HCT116 (cell line): ENCODE data around the gene OR52A5. TPM values are rescaled to one million over a fixed set of nuclear protein-coding genes. Genes with fewer than 3 reads are reported as not detected.

Experiments
- ATAC-seq: fragments of 200-7000 bp; cut with Tn5 transposase; 2 replicates; pipeline ENCODE4 v1.9.1; 2020; ENCODE audit warnings: mild to moderate bottlenecking, moderate library complexity
- BruUV-seq: library from RNA; stranded (reverse); fragments of 400-500 nt; replicated peaks from 2 replicates; lab custom pipeline; 2021; lab: Mats Ljungman, UMichigan
- CTCF ChIA-PET: fragments of 300-600 bp; sonication (Branson Sonifier 250); formaldehyde crosslinking; loops from one replicate; lab custom pipeline; 2021; ENCODE audit warnings: antibody characterized with exemption; lab: Charles Lee
- POLR2A ChIA-PET: fragments of 300-600, 350-600 bp; sonication (Branson Sonifier 250); formaldehyde crosslinking; loops from one replicate; lab custom pipeline; 2021; ENCODE audit warnings: antibody characterized with exemption; lab: Charles Lee
- RAD21 ChIA-PET, 2 experiments: fragments of 300-600 bp; sonication (Branson Sonifier 250); formaldehyde crosslinking; loops; one replicate each; lab custom pipeline; 2023; ENCODE audit warnings: low total read pairs in 2 of 2; ENCODE audit not compliant: uncharacterized antibody in 2 of 2, unreplicated experiment in 2 of 2, low non-redundant PET in 1 of 2; lab: Charles Lee
- DNase-seq: peaks from one replicate; pipeline ENCODE4 v3.0.0-alpha.2; 2010; ENCODE audit warnings: low read depth, low spot score
- H2AFZ ChIP-seq: fragments of 200-600 bp; shearing (Covaris generic), sonication (generic); 2 replicates; pipeline ENCODE4 v1.6.1; 2017; ENCODE audit warnings: low read depth, mixed run types, mixed read lengths, antibody characterized with exemption, low read length; ENCODE audit not compliant: poor library complexity, severe bottlenecking
- H3K27ac ChIP-seq: 2 replicates; pipeline ENCODE4 v1.5.1; 2012; ENCODE audit warnings: low read depth, low read length
- H3K27me3 ChIP-seq: fragments of 200-600 bp; sonication (generic); 2 replicates; pipeline ENCODE4 v1.6.1; 2016; ENCODE audit warnings: mixed run types, low read length, mixed read lengths; ENCODE audit not compliant: insufficient read depth
- H3K36me3 ChIP-seq, 2 experiments: fragments of 200-500 bp in 1 of 2; fragments of 200-600 bp in 1 of 2; sonication (Bioruptor generic) in 1 of 2; sonication (generic) in 1 of 2; 2 replicates each; pipeline versions ENCODE4 v1.5.1 to v1.6.1; 2014 to 2016; ENCODE audit warnings: low read length in 2 of 2, inconsistent platforms in 1 of 2, mixed read lengths in 1 of 2, mixed run types in 1 of 2; ENCODE audit not compliant: insufficient read depth in 2 of 2, control insufficient read depth in 1 of 2
- H3K4me1 ChIP-seq, 2 experiments: fragments of 200-600 bp in 1 of 2; sonication (generic) in 1 of 2; 2 replicates each; pipeline versions ENCODE4 v1.5.1 to v1.6.1; 2012 to 2017; ENCODE audit warnings: low read length in 2 of 2, inconsistent platforms in 1 of 2, mild to moderate bottlenecking in 1 of 2, mixed read lengths in 1 of 2, mixed run types in 1 of 2, moderate library complexity in 1 of 2; ENCODE audit not compliant: insufficient read depth in 2 of 2, control insufficient read depth in 1 of 2
- H3K4me2 ChIP-seq: fragments of 200-600 bp; sonication (generic); 2 replicates; pipeline ENCODE4 v1.6.1; 2017; ENCODE audit warnings: mixed run types, low read length, mixed read lengths
- H3K4me3 ChIP-seq, 2 experiments: fragments of 200-600 bp in 1 of 2; sonication (generic) in 1 of 2; replicated peaks in 1 of 2; 2 replicates each; pipeline ENCODE4 v1.5.1; 2011 to 2016; ENCODE audit warnings: low read length in 2 of 2, control low read depth in 1 of 2, low read depth in 1 of 2, mild to moderate bottlenecking in 1 of 2, mixed read lengths in 1 of 2, mixed run types in 1 of 2
- H3K79me2 ChIP-seq: fragments of 200-600 bp; sonication (generic); 2 replicates; pipeline ENCODE4 v1.6.1; 2017; ENCODE audit warnings: mild to moderate bottlenecking, mixed run types, low read length, moderate library complexity, mixed read lengths; ENCODE audit not compliant: insufficient read depth
- H3K9ac ChIP-seq: fragments of 200-600 bp; sonication (generic); 2 replicates; pipeline ENCODE4 v1.6.1; 2016; ENCODE audit warnings: low read length, mixed read lengths
- H3K9me2 ChIP-seq: fragments of 200-600 bp; sonication (generic), shearing (Covaris generic); 2 replicates; pipeline ENCODE4 v1.6.1; 2017; ENCODE audit warnings: mixed run types, mild to moderate bottlenecking, moderate library complexity; ENCODE audit not compliant: insufficient read depth
- H3K9me3 ChIP-seq, 2 experiments: fragments of 200-500 bp in 1 of 2; fragments of 200-600 bp in 1 of 2; sonication (Bioruptor generic) in 1 of 2; sonication (generic) in 1 of 2; 2 replicates each; pipeline ENCODE4 v1.6.1; 2014 to 2017; ENCODE audit warnings: low read length in 2 of 2, mixed read lengths in 2 of 2, inconsistent platforms in 1 of 2, low read depth in 1 of 2, mild to moderate bottlenecking in 1 of 2, mixed run types in 1 of 2, moderate library complexity in 1 of 2; ENCODE audit not compliant: control insufficient read depth in 1 of 2, insufficient read depth in 1 of 2
- H4K20me1 ChIP-seq: fragments of 200-600 bp; sonication (generic), shearing (Covaris generic); 2 replicates; pipeline ENCODE4 v1.6.1; 2017; ENCODE audit warnings: mixed run types, mild to moderate bottlenecking, moderate library complexity; ENCODE audit not compliant: insufficient read depth
- FOSL1 ChIP-seq: IDR thresholded peaks from 2 replicates; pipeline ENCODE4 v1.6.1; 2012; ENCODE audit warnings: low read depth
- JUND ChIP-seq: IDR thresholded peaks from 2 replicates; pipeline ENCODE4 v1.6.1; 2012
- POLR2AphosphoS5 ChIP-seq: IDR thresholded peaks from 2 replicates; pipeline ENCODE4 v1.6.1; 2011; ENCODE audit warnings: mild to moderate bottlenecking, low read depth, low read length, moderate library complexity
- REST ChIP-seq: IDR thresholded peaks from 2 replicates; pipeline ENCODE4 v1.6.1; 2012; ENCODE audit warnings: low read depth
- SIN3A ChIP-seq: IDR thresholded peaks from 2 replicates; pipeline ENCODE4 v1.6.1; 2012; ENCODE audit warnings: low read depth
- SRF ChIP-seq: IDR thresholded peaks from 2 replicates; pipeline ENCODE4 v1.6.1; 2012; ENCODE audit warnings: low read depth
- TCF7L2 ChIP-seq: IDR thresholded peaks from 2 replicates; pipeline ENCODE4 v1.7.0; 2011; ENCODE audit warnings: borderline replicate concordance, inconsistent platforms; ENCODE audit not compliant: insufficient read depth, insufficient read length; ENCODE audit errors: extremely low read depth
- YY1 ChIP-seq: IDR thresholded peaks from 2 replicates; pipeline ENCODE4 v1.6.1; 2011; ENCODE audit warnings: low read length, low read depth, moderate library complexity, mild to moderate bottlenecking; ENCODE audit not compliant: insufficient replicate concordance; ENCODE audit errors: extremely low read depth
- ZBTB33 ChIP-seq: IDR thresholded peaks from 2 replicates; pipeline ENCODE4 v1.6.1; 2011; ENCODE audit warnings: mild to moderate bottlenecking, low read length, moderate library complexity; ENCODE audit not compliant: insufficient replicate concordance; ENCODE audit errors: extremely low read depth
- ZNF274 ChIP-seq: fragments of 200-500 bp; sonication (Bioruptor generic); IDR thresholded peaks from 2 replicates; pipeline ENCODE4 v1.6.1; 2014; ENCODE audit warnings: mild to moderate bottlenecking, low read depth, low read length, inconsistent platforms
- intact Hi-C: fragments of 100-400 bp; cut with micrococcal nuclease; formaldehyde crosslinking; loops from 2 replicates; pipeline ENCODE4 v1.10.0; 2022
- total RNA-seq: library from RNA; stranded (reverse); gene quantifications from one replicate; pipeline ENCODE4 v1.2.1, GENCODE V29; 2021; ENCODE audit not compliant: unreplicated experiment
- TF ChIP-seq, protein P1 (sequence below): IDR thresholded peaks from 2 replicates; pipeline ENCODE4 v1.6.1; 2012
- TF ChIP-seq, protein P2 (sequence below), 3 experiments: fragments of 200-600 bp in 1 of 3; sonication (generic) in 1 of 3; IDR thresholded peaks in 2 of 3; conservative IDR thresholded peaks in 1 of 3; 2 replicates each; pipeline ENCODE4 v1.5.1; 2012 to 2017; ENCODE audit warnings: low read depth in 2 of 3, low read length in 2 of 3, antibody characterized with exemption in 1 of 3, borderline replicate concordance in 1 of 3, control low read depth in 1 of 3, mild to moderate bottlenecking in 1 of 3, mixed read lengths in 1 of 3, mixed run types in 1 of 3, moderate library complexity in 1 of 3; ENCODE audit not compliant: insufficient read depth in 1 of 3

OR52A5 gene
- total RNA-seq, 1 experiment from 2014 or later = not detected

GRCh38 chr11:5174934-5175333 is 36.8 kb upstream of the OR52A5 start:
- CTCF ChIA-PET = no interaction called here
- H3K27ac ChIP-seq = no peak overlapping the region

More at GRCh38 chr11:5174934-5175333, 36.8 kb upstream of the OR52A5 start:
- H4K20me1 ChIP-seq = no peaks in the 10 kb centered on the region
- no peak overlapping the region for H3K9ac ChIP-seq
- BruUV-seq = no TSS peak
- H2AFZ ChIP-seq = no peak overlapping the region
- no peaks in the 10 kb centered on the region for H3K79me2 ChIP-seq
- no peaks in the 10 kb centered on the region for H3K9me3 ChIP-seq
- H3K27me3 ChIP-seq = peaks cover 63% of the 10 kb centered on the region
- no peaks in the 10 kb centered on the region for H3K4me1 ChIP-seq
- H3K9me2 ChIP-seq = no peaks in the 10 kb centered on the region
- H3K36me3 ChIP-seq = no peaks in the 10 kb centered on the region
- no peak overlapping the region for H3K4me2 ChIP-seq
- ChIA-PET RAD21 (no interaction called here), POLR2A (no interaction called here)
- no peak for ATAC-seq
- no peak for DNase-seq
- no peak overlapping the region for H3K4me3 ChIP-seq
- intact Hi-C loops = no loop called here
- TF ChIP-seq SIN3A (no peak), REST (no peak), POLR2AphosphoS5 (no peak), JUND (no peak), ZNF274 (no peak), ZBTB33 (no peak), TCF7L2 (no peak), YY1 (no peak), SRF (no peak), FOSL1 (no peak)
- TF ChIP-seq, protein P1, sequence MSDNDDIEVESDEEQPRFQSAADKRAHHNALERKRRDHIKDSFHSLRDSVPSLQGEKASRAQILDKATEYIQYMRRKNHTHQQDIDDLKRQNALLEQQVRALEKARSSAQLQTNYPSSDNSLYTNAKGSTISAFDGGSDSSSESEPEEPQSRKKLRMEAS = no peak
- TF ChIP-seq, protein P2, sequence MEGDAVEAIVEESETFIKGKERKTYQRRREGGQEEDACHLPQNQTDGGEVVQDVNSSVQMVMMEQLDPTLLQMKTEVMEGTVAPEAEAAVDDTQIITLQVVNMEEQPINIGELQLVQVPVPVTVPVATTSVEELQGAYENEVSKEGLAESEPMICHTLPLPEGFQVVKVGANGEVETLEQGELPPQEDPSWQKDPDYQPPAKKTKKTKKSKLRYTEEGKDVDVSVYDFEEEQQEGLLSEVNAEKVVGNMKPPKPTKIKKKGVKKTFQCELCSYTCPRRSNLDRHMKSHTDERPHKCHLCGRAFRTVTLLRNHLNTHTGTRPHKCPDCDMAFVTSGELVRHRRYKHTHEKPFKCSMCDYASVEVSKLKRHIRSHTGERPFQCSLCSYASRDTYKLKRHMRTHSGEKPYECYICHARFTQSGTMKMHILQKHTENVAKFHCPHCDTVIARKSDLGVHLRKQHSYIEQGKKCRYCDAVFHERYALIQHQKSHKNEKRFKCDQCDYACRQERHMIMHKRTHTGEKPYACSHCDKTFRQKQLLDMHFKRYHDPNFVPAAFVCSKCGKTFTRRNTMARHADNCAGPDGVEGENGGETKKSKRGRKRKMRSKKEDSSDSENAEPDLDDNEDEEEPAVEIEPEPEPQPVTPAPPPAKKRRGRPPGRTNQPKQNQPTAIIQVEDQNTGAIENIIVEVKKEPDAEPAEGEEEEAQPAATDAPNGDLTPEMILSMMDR (IDR thresholded peaks at IDR 0.05 in 2 of 3, conservative IDR thresholded peaks at IDR 0.05 in 1 of 3; ENCODE audit: borderline replicate concordance in 1 of 3, insufficient read depth in 1 of 3, low read depth in 2 of 3, low read length in 2 of 3) = no peak
